Measurements from ENCODE around the gene LRRC53.

GRCh38 chr1:74470936-74471335 lies 41.5 kb downstream of the LRRC53 start:
- no peak for TF ChIP-seq CTCF (IDR thresholded peaks at IDR 0.05; ENCODE audit: low read length)
- TF ChIP-seq EZH2 (optimal IDR thresholded peaks at IDR 0.05; ENCODE audit: low read depth, low read length): no peak

Measured in MM.1S (cell line).